HG03354 (cell line): ENCODE results near the gene ASPHD1.
"Not testable (repeated sequence)": the region's sequence is repeated elsewhere in the genome, so short reads cannot be mapped to it uniquely, and the experiment has no call there.

Experiments
- ATAC-seq: cut with Tn5 transposase; IDR thresholded peaks from one replicate; pipeline ENCODE4 v1.9.1; 2021; ENCODE audit warnings: mild to moderate bottlenecking; ENCODE audit not compliant: unreplicated experiment, poor library complexity, severe bottlenecking

ASPHD1 gene

DNA sequence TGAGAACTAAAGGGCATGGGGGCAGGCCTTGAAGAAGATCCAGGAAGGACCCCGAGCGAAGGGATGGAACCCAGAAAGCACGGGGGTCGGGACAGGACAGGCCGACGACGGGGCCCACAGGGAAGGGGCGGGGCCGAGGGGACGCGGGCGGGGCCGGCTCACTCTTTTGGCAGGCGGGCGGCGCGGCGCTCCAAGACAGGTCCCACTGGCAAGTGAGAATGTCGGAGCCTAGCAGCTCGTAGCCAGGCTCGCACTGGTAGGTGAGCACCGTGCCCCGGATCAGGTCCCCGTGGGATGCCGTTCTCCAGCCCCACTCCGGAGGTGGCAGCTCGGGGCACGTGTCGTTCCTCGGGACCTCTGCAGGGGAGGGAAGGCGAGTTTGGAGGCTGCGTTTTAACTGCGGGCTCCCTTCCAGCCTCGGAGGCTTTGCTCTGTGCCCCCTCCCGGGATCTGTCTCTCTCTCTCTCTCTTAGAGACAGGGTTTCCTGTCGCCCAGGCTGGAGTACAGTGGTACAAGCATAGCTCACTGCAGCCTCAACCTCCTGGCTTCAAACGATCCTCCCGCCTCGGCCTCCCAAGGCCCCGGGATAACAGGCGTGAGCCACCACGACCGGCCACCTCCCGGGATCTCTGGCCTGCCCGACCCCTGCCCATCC is 23.6 kb upstream of the ASPHD1 start:
- ATAC-seq, result no peak

DNA sequence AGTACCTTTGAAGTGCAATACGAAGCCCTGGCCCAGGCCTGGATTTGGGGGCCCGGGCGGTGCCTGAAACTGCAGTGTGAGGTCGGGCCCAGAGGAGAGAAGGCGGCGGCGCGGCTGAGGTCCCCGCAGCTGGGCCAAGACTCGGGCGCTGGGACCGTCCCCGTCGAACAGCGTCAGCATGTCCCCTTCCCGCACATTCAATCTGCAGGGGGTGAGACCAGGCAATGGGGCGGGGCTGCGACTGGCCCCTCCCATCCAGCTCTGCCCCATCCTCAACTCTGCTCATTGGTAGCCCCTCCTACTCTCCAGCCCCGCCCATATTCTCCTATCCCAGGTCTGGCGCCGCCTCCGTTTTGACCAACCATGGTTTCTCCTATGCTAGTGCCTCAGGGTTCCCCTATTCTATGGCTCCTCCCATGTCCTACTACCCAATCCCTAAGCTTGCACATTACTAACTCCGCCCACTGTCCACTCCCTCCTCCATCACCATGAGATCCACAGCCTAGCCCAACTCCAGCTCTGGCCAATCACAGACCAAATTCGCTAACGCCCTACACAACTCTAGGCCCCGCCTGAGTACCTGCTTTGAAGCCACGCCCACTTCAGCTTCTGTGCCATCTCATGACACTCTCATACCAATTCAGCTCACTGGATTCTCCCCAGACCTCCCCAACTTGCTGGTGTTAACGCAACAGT is 22.9 kb upstream of the ASPHD1 start:
- no peak for ATAC-seq

DNA sequence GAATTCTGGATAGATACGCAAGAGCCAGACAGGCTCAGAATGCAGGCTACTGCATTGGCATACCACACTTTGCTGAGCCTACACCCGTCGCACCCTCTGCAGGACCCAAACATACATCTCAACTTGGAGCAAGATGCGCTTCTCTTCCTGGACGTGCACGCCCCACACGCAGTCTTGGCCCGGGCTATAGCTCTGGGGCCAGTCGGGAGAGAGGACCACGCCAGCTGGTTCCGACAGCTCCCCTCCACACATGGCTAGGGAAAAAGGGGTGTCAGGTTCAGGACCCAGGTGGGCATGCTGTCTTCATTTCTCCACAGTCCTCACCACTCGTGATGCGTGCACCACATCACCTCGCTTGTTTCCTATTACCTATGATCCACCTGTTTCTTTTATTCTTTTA is 22.1 kb upstream of the ASPHD1 start:
- no peak for ATAC-seq

- ATAC-seq, result no peak
Measured at GRCh38 chr16:29881050-29881449, 19.2 kb upstream of the ASPHD1 start.

GRCh38 chr16:29883987-29884386 is 16.3 kb upstream of the ASPHD1 start:
- no peak for ATAC-seq

DNA sequence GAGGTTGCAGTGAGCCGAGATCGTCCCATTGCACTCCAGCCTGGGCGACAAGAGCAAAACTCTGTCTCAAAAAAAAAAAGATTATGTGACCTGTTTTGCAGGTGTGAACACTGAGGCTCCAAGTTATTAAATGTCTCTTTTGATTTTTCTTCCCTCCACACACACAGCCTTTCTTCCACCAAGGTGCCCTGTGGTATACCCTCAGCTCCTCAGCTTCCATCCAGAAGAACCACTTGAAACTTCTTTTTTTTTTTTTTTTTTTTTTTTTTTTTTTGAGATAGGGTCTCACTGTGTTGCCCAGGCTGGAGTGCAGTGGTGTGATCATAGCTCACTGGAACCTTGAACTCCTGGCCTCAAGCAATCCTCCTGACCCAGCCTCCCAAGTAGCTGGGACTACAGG is 10.9 kb upstream of the ASPHD1 start:
- ATAC-seq, result not testable (repeated sequence)

GRCh38 chr16:29891525-29892457 is 8.5 kb upstream of the ASPHD1 start:
- no peak for ATAC-seq

DNA sequence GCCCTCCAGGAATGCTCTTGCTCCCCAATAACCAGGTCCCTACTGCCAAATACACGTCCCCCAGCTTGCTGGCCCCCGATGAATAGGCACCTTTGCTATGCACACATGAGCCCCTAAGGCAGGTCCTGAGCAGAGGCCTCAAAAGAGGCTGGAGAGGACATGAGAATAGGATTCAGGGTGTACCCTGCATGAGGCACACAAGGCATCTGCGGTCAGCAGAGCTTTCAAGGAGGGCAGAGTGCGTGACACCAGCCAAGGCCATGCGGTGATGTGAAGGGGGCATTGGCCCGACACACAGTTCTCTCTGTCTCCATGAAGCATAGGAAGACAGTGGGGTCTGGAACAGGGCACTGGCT is 7.9 kb upstream of the ASPHD1 start:
- ATAC-seq, result no peak

- no peak for ATAC-seq
Measured at GRCh38 chr16:29893553-29893952, 6.7 kb upstream of the ASPHD1 start.

GRCh38 chr16:29894352-29894751 is 5.9 kb upstream of the ASPHD1 start:
- ATAC-seq, result no peak

- no peak for ATAC-seq
Measured at GRCh38 chr16:29896841-29897240, 3.4 kb upstream of the ASPHD1 start.

DNA sequence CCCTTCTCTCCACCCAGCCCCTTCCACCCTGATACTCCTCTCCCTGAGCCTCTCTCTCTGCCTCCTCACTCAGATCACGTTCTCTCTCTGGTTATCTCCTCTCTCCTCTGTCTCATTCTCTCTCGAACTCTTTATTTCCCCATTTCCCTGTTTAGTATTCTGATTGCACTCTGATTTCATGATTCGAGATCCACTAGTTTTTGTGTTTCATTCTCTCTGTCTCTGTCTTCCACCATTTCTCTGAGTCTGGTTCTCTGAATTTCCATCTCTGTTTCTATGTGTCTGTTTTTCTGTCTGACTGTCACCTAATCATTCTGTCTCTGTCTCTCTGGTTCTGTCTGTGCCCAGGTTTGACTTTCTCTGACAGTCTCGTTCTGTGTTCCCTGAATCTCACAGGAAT is 3.0 kb upstream of the ASPHD1 start:
- no peak for ATAC-seq

- no peak for ATAC-seq
Measured at GRCh38 chr16:29898135-29898803, 2.0 kb upstream of the ASPHD1 start.

- no peak for ATAC-seq
Measured at GRCh38 chr16:29898804-29899515, 1.3 kb upstream of the ASPHD1 start.

DNA sequence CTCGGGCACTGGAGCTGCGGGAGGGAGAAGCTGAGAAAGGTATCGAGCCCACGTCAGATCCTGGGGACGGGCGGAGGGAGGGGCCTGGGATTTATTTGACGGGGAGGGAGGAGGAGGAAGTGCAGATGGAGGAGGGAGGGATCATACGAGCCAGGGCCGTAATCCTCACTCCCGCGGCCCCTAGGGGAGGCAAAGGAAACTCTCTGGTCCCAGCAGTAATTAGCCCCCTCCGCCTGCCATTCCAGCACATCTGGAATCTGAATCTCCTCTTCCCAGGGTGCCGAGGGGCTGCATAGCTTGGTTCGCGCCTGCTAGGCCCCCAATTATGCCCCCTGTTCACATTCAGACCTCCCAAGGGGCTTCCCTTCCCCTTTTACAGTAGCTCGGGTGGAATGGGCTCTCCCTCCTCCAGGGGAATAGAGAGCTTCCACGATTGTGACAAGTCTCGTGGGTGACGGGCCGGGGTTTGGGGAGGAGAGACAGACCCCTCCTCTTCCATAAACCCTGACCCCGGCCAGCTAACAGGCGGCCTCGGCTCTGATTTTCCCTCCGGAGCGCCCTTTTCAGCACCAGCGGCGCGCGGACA is 679 bp upstream of the ASPHD1 start, which contains the start of gene SEZ6L2:
TSS of gene SEZ6L2 (minus strand) at position 35 of the 586 bp plus-strand sequence. CDS start 531 bp downstream, outside the sequence.
- ATAC-seq, result no peak

- ATAC-seq, result no peak
Measured at GRCh38 chr16:29900888-29901606, 759 bp downstream of the ASPHD1 start.

- ATAC-seq, result no peak
Measured at GRCh38 chr16:29901607-29901945, 1.3 kb downstream of the ASPHD1 start.

GRCh38 chr16:29903590-29903989 is 3.3 kb downstream of the ASPHD1 start:
- ATAC-seq, result no peak

DNA sequence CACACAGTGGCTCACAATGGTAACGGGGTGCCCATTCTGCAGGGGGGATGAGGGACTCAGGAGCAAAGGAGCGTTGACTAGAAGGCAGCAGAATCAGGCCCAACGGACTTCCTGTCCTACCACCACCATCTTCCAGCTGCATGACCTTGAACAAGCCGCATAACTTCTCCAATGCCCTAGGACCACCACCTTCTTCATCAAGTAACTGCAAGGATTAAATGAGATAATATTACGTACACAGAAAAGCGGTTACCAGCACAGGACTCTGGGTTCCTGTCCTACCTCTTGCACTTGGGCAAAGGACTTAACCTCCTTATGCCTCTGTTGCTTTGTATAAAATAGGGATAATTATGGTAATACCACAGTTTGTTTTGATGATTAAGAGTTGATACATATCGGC is 4.7 kb downstream of the ASPHD1 start:
- ATAC-seq, result no peak
